A549 (cell line): Measurements from ENCODE around the gene OPN1MW.
"Not testable (repeated sequence)": the region's sequence is repeated elsewhere in the genome, so short reads cannot be mapped to it uniquely, and the experiment has no call there.

Experiments used
- CHD4 ChIP-seq: fragments of 200-600 bp; sonication (generic); IDR thresholded peaks from 2 replicates; pipeline ENCODE4 v1.6.1; 2016; ENCODE audit warnings: antibody characterized with exemption, mild to moderate bottlenecking, borderline replicate concordance
- CTCF ChIP-seq: fragments of >200 bp; sonication (Bioruptor Twin); formaldehyde crosslinking; IDR thresholded peaks from 3 replicates; pipeline ENCODE4 v1.5.1; 2016
- EP300 ChIP-seq, 2 experiments: fragments of >200 bp; sonication (Bioruptor Twin); formaldehyde crosslinking; IDR thresholded peaks; 2 replicates in 1 of 2; 3 replicates in 1 of 2; pipeline ENCODE4 v1.6.1; 2016 to 2017
- HOXB13 ChIP-seq: fragments of 250-450 bp; sonication (Bioruptor Pico); IDR thresholded peaks from 2 replicates; pipeline ENCODE4 v1.5.0; 2020; ENCODE audit warnings: low read depth, mild to moderate bottlenecking, moderate library complexity
- NFE2L2 ChIP-seq: fragments of 150-350 bp; conservative IDR thresholded peaks from 2 replicates; pipeline ENCODE4 v1.6.1; 2014; ENCODE audit warnings: low read length
- NR3C1 ChIP-seq: fragments of >200 bp; sonication (Bioruptor Twin); formaldehyde crosslinking; IDR thresholded peaks from 3 replicates; pipeline ENCODE4 v1.6.1; 2017
- POLR2A ChIP-seq: IDR thresholded peaks from 2 replicates; pipeline ENCODE4 v1.6.1; 2012; ENCODE audit warnings: mild to moderate bottlenecking, low read length
- REST ChIP-seq: fragments of 200-600 bp; sonication (generic); IDR thresholded peaks from 2 replicates; pipeline ENCODE4 v1.6.1; 2016; ENCODE audit warnings: antibody characterized with exemption, mild to moderate bottlenecking, moderate library complexity
- SREBF2 ChIP-seq: fragments of 450-650 bp; IDR thresholded peaks from 2 replicates; pipeline ENCODE4 v1.6.1; 2014; ENCODE audit warnings: mild to moderate bottlenecking, moderate library complexity

- not testable (repeated sequence) for TF ChIP-seq POLR2A; NR3C1; REST; CHD4; CTCF; SREBF2; HOXB13; NFE2L2; EP300 (IDR thresholded peaks at IDR 0.05)
Measured at GRCh38 chrX:154174356-154174755, 8.0 kb upstream of the OPN1MW start.
